ENCODE results near the gene PANK4.

Gene PANK4

DNA sequence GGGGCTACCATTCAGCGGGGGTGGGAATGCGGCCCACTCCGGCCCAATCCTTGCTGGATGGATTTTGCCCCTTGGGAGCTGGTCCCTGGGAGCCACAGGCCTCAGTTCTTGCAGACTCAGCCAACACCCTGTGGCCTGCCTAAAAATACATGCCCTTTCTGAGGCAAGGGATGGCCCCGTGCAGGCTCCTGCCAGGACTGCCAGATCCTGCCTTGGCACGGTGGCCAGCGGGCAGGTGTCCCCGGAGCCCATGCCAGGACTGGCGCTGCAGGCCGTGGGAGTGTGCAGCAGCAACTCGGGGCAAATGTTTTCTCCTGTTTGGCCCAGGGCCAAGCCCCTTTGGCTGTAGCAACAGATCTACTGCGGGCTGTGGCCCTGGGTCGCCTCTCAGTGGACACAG lies 1.6 kb upstream of the PANK4 start:
- no peak for DNase-seq

DNA sequence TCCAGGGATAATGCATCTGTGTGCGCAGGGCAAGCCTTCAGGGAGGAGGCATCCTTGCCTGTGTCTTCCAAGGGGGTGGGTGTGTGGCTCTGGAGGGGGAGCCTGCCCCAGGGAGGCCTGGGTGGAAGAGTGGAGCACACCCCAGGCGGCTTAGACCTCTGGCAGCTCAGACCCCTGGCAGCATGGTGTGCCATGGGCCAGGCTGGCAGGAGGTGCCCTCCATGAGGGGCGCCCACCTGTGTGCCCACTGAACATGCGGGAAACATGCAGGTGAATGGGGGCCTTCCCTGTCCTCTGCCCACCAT lies 1.1 kb upstream of the PANK4 start:
- DNase-seq: no peak

DNA sequence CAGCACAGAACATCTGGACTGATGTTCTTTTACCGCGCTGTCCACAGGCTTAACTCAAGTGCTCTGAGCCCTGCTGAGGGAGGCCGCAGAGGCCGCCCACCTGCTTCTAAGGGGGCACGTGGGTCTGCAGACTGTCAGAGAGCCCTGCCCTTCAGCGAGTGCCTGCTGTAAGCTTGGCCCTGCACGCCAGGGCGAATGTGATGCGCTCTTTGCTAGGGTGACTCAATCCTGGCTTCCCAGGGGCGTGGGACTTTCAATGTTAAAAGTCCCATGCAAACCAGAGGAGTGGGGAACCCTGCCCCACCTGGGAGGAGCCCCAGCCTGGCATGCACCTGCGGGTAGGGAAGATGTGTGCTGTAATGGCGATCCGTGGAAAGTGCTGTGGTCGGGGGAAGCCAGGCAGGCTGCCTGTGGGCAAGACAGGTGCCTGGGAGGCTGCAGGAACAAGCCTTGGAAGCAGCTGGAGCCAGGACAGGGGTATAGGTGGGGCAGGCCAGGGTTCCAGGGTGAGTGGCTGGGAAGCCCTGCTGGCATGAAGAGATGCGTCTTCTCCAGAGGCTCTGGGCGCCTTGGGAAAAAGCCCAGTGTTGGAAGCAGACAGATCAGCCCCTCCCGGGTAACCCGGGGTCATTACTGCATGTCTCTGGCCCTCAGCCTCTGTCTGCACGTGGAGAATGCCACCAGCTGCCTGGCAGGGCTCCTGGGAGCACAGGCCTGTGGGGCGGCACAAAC lies 594 bp upstream of the PANK4 start:
- peak; percentile 78 for DNase-seq

DNA sequence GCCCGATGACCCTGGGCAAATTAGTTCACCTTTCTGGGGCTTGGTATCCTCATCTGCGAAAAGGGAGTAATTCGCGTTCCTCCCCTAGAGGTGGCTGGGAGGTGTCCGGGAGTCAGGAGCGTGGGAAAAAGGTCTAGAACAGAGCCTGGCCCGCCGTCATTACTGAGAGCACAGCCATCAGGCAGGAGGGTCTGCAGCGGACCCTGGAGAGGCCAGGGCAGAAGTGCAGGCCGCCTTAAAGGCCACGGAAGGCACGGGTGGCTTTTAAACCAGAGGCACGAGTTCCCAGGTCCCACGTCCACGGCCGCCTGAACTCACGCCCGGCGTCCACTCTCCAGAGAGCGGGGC lies 850 bp downstream of the PANK4 start:
- no peak for DNase-seq

DNA sequence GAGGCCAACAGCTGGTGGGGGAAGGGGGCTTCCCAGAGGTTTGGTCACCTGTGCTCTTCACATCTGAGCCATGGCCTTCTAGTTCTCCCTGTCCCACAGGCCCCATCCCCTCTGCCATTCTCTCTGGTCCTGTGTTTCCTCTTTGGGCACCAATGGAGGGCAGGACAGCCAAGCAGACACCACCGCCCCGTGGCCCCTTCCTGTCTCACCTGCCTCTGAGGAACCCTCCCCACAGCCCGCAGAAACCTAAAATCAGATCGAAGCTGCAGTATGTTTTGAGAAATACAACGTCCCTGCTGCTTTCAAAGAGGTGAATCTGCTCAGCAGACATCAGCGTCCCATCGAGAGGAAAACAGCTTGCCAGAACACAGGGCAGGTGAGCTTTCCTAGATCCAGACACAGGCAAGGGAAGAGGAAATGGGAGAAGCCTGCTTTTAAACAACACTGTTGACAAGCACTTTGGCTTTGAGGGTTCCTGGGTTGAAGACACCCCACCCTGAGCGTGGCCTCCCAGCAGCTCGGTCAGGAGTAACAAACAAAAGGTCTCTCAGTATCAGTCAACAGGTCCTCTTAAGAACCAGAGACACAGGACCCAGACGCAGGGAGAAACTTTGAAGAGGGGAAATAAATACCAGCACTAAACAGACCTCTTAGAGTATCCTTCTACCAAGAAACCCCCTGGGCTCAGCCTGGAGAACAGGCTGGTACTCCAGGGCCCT lies 2.3 kb downstream of the PANK4 start:
- peak; percentile 54 for DNase-seq

DNA sequence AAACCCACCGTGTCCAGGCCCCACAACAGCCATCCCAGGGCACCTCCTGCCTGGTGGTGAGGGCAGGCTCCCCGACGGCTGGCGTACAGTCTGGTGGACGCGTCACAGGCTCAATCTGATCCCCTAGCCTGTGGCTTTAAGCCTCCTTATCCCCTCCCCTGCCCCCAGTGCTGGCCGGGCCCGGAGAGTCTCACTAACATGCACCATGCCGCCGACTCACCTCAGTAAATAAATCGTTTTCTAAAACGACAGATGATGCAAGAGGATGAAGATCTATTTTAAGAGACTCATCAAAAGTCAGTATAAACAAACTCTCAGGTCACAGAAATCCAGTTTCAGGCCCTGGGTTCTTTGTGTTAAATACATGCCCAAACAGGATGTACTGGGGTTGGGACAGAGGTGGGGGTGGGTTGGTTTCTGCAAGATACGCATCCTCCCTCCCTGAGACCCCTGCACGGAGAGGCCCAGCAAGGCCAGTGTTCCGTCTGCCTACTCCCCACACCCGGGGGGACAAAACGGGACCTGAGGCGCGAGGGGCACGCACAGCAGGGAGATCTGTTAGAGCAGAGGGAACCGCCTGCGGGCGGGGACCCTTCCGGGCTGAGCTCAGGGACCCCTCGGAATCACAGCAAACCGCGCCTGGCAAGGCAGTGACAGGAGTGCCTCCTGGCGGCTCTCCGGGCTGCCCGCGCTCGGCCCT lies 3.1 kb downstream of the PANK4 start:
- no peak for DNase-seq

DNA sequence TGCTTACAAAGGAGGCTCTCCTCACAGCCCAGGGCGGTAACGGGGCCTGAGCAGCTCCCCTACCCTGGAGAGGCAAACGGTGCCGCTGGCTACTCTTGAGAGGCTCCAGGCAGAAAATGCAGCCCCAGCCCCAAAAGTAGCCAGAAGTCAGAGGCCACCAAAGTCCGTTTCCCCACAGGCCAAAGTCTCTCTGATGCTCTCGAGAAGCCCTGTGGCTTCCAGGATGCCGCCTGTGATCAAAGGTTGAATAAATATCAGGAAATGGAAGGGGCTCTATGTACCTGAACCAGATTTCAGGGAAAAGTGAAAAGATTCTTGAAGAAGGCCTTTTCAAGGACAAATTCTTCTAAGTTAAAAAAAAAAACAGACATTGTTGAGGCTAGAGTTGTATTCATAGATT lies 4.2 kb downstream of the PANK4 start:
- DNase-seq: no peak

DNA sequence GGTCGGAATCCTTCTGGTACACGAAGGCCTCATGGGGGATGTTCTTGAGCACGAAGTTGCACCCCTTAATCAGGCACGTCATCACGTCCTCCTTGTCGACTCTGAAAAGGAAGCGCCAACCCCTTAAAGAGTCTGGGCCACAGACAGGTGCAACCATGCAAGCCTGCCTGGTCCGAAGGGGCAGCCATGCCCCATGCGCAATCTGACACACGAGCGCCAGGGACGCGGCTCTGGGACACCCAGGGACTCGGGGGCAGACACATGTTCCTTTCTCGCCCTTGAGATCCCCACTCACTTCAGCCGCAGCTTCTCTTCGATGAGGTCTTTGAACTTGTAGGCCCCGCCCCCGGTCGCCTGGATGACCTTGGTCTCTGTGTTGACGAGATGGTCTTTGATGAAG lies 5.6 kb downstream of the PANK4 start:
- DNase-seq: no peak

DNA sequence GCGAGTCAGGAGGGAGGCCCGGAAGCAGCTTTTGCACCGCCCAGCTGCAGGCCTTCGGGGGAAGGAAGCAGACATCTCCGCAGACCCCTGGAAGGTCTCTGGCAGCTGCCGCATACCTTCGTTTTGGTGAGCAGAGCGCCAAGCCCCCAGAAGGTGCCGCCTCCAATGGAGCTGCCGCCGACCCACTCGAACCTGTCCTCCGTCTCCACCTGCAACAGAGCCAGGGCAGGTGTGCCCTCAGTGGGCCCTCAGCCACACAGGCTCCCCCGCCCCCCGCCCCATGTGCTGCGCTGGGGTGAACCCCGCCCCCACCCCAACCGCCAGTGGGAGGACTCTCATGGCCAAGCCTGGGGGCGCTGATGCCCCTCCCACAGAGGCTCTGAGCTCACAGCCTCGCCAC lies 6.2 kb downstream of the PANK4 start:
- DNase-seq: no peak

DNA sequence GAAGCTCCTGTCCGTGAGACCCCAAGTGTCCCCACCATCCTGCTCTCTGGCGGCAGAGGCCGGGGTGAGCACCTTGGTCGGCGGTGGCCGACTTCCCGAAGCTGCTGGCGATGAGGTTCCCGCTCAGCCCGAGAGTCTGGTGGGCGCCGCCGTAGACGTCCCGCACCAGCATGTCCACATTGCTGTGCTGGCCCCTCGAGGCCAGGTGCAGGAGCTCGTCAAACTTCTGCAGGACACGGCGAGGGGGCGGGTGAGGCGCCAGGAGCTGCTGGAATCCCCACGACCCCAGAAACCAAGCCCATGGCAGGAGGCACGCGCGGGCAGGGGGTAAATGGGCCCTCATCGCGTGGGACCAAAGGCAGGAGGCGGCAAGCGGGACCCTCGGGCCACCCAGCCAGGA lies 6.7 kb downstream of the PANK4 start:
- no peak for DNase-seq

DNA sequence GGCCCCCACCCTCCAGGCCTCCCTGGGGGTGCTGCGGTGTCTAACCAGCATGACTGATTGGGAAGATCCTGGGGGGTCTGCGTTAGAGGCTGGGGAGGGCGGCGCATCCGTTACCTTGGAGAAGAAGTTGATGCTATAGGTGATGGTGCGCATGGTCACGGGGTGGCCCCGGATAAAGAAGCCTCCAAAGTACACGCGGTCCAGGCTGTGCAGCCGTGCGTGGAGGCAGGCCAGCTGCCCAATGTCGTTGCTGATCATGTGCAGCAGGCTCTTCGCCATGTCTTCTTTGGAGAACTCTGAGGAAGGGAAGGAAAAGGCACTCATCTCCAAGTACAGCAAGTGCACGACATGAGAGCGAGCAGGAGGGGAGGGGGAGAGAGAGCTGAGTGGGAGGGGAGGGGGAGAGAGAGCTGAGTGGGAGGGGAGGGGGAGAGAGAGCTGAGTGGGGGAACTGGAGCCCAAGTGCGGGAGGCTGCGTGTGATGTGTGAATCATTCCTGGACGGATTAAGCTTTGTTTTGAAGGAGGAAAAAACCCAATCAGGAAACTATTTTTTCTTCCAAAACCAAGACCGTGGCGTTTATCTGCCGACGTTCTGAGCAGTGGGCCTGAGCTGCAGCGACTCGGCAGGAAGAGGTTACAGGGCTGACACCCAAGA lies 7.2 kb downstream of the PANK4 start:
- no peak for DNase-seq

DNA sequence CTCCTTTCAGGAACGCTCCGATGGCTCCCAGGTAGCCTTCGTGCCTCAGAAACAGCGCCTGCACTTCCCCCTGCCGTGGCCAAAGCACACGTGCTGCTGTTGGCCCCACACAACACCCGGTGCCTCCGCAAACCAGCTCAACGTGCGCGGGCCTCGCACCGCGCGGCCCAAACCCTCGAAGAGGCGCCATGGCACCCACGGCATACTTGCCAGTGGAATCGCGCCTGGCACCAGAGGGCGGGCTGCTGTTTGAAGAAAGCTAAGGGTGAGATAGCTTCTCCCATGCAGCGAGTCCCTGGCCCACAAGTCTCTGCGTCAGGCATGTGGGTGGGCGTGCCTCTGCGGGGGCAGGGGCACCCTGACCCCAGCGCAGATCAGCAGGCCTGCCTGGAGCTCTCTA lies 7.9 kb downstream of the PANK4 start:
- no peak for DNase-seq

DNA sequence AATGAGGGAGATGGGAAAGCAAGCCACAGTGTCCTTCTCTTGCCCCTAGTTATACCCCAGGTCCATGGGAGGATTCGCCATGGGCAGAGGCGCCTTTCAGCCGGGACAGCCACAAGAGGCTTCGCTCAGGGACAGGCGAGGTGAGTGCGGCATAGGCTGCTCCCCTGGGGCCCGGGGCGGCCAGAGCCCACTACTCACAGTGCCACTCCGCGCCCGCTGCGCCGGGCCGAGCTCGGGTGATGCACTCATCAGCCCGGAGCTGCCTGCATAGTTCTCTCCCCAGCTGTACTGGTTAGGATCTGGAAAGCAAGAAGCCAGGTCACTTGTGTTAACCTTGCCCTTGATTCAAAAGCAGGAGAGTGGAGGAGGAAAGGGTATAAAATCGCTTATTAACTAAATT lies 8.4 kb downstream of the PANK4 start:
- no peak for DNase-seq

DNA sequence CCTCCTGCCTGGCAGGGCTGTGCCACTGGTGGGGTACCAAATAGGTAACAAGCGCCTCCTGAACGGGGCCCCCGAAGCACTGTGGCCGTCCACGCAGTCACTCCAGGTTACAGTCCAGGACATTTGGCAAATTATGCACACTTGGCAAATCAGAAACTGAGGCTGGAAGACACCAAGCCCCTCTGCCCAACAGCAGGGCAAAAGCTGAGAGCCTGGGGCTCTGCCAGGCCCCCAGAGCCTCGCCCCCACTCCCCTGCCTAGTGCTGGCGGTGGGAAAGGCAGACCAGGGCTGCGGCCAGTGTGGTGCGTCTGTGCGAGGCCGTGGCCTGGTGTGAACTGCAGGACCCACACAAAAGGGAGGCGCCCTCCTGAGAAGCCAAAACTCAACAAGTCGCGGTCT lies 9.4 kb downstream of the PANK4 start:
- no peak for DNase-seq

DNA sequence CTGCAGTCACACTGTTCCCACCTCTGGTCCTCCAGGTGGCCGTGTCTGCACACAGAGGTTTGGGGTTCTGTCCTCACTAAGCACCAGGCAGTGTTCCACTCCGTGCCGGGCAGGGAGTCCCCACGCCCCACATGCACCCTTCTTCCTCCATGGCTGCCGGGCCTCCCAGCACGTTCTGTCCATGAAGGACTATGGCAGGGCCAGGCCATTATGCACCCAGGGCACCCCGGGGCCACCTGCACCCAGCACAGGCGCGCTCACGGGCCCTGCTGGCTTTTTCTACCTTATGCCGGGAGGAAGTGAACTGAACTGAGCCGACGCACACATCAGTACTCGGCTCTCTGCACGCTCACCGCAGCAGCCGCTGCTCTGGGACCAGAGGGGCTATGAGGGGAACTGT lies 10.3 kb downstream of the PANK4 start:
- DNase-seq: no peak

DNA sequence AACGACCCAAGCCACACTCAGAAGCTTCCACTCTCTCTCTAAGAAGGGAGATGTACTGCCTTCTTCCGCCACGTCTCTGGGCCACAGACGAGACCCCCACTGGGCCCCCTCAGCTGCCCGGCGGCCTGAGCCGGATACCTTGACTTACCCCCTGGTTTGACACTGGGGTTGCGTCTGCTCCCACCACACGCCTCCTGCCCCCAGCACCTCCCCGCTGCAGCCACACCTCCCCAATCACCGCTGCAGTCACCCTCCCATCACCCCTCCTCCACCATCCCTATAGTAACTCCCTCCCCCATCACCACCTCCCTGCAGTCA lies 10.7 kb downstream of the PANK4 start:
- DNase-seq: no peak

DNA sequence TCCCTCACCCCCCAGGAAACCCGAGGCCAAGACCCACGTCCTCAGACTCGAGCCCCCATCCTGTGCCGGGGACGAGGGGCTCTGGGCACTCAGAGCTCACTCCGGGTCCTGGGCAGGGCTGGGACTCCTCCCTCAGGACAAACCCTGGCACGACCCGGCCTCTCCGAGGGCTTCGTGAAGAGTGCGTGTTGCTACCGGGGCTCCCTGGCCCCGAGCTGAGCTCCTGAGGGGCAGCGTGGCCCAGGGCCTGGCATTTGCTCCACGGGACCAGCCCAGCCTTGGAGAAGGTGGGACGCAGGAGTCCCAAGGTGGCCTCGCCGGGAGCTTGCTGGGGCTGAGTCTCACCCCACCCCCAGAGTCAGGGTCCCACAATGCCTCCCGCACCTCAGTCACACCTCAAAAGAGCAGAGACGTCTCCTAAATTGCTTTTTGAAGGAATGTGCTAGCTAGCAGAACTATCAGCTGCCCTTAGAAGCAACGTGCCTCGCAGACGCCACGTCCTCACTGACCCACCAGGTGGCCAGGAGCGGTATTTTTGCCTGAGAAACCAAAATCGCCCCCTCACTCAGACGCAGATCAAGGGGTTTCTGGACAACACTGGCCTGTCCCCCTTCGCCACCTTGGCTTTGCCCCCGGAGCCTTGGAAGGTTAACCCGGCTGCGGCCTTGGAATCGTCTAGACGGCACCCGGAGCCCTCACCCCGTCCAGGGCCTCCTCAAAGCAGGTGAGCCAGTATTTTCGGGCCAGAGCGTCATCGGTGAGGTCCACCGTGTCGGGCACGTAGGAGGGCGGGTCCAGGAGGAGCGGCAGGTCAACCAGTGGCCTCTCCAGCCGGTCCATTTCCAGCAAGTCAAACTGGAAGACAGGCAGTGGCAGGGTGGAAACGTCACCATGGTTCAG lies 11.3 kb downstream of the PANK4 start:
- no peak for DNase-seq

DNA sequence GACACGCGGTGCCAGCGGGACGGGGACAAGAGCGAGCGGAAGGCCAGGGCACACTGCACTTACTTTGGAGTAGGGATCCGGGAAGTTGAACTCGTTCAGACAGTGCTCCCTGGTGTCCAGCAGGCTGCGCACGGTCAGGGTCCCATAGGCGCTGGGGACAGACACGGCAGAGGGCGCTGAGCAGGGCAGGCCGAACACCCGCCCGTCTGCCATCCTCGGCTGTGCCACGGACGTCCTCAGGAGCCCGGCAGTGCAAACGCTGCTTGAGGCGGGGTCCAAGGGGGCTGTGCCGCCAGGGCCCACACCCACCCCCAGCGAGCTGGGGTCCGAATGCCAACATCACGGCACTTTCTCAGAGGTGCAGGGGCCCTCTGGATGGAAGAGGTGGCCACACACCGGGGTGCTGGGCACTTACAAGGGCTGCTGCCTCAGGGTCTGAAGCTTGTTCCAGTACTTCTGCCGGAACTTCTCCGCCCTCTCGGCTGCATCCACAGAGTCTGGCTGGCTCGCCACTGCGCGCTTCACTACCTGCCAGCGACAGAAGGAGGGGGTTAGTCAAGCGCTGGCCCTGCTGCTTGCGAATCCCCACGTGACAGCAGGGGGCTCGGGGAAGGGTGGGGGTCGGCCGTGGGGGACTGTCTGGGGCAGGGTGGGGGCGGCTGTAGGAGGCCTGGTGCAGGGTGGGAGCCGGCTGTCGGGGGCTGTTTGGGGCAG lies 12.3 kb downstream of the PANK4 start:
- no peak for DNase-seq

DNA sequence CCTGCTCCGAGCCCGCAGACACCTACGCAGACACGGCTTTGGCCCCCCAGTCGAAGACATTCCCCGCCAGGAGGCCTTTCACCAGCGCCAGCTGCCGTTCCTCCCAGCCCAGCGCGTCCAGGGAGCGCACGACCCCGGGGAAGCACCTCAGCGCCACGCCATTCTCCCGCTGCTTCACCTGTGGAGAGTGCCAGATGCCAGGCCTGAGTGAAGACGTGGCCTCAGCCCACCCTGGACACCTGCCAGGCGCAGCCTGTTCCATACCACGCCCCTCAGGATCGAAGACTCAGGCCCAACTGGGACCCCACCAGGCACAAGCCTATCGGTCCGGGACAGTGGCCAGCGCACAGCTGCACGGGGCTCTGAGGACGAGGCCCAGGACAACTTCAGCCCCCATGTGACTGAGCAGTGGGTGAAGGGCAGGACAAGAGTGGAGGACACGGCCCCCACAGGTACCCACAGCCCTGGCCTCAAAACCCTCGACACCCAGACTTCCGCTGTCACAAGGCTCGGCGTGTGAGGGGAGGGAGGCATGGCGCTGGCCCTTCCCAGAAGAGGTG lies 13.5 kb downstream of the PANK4 start:
- no peak for DNase-seq

DNA sequence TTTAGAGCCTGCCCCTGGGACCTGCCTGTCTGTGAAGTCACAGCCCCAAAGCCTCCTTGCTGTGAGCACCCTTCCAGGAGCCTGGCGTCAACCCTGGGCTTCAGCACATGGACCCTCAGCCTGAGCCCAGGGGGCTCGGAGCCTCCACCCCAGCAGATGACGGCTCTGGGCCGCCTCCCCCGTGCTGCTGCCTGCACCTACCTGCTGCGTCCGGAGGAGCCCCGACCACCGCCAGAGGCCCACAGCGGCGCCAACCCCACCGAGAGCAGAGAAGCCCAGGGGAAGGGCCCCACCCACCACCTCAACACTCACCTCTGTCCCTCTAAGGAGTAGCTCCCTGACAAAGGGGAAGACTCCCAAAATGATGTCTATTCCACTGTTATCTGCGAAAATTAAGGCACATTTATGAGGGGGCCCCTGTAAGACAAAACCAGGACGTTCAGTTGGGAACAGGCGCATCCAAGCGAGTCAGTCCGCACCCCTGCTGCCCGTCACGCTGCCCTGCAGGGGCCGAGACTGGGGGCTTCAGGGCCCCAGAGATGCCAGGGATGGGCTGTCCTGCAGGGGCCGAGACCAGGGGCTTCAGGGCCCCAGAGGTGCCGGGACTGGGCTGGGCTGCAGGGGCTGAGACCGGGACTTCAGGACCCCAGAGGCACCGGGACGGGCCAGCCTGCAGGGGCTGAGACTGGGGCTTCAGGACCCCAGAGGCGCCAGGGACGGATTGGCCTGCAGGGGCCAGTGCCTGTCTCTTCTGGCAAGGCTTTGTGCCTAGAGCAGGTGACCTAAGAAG lies 15.8 kb downstream of the PANK4 start:
- no peak for DNase-seq

DNA sequence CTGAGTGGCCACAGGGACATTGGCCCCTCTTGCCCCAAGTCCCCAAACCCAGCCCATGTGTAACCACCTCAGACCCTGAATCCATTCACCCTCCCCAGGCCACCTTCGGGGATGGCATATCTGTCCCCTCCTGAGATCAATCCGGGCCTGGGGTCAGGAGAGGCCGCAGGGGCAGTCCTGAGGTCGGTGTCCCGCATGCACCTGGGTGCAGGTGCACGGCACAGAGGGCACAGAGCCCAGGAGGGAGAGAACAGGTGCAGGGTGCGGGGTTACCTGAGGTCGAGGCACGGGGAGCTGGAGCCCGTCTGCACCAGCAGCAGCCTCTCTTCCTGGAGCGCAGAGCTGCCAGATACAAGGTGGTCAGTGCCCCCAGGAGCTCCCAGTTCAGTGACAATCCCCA lies 16.8 kb downstream of the PANK4 start:
- no peak for DNase-seq

All from stimulated activated CD4-positive, alpha-beta T cell treated with anti-CD3 and anti-CD28 coated beads, Interleukin-15, amount 100 ng/mL, for 24 hours (primary cell).